GM10248 (cell line): ENCODE data around the gene ANKRD55.

ENCODE experiments used
- CTCF ChIA-PET: fragments of 300-600 bp; sonication (Branson Sonifier 250); formaldehyde crosslinking; extraction: SDS; loops from one replicate; lab custom pipeline; 2021; ENCODE audit warnings: antibody characterized with exemption; lab: Yijun Ruan, JAX
- POLR2A ChIA-PET: fragments of 350-650 bp; sonication (Branson Sonifier 250); formaldehyde crosslinking; extraction: SDS; loops from one replicate; lab custom pipeline; 2020; ENCODE audit warnings: antibody characterized with exemption; lab: Yijun Ruan, JAX
- DNase-seq: peaks from one replicate; pipeline ENCODE4 v3.0.0; 2012; ENCODE audit errors: extremely low spot score
- CTCF ChIP-seq: IDR thresholded peaks from 2 replicates; pipeline ENCODE4 v1.5.1; 2012; ENCODE audit warnings: mild to moderate bottlenecking, low read depth; ENCODE audit errors: extremely low read depth, missing control alignments, control extremely low read depth

Gene ANKRD55

GRCh38 chr5:56060276-56061110 lies 172.6 kb downstream of the ANKRD55 start:
- TF ChIP-seq CTCF: no peak
- no peak for DNase-seq
- ChIA-PET POLR2A (no interaction called here), CTCF (no interaction called here)

GRCh38 chr5:56059854-56060253 lies 173.3 kb downstream of the ANKRD55 start:
- CTCF ChIA-PET: no interaction called here
- no peak for TF ChIP-seq CTCF
- DNase-seq: no peak
- POLR2A ChIA-PET: no interaction called here

GRCh38 chr5:56056875-56057274 lies 176.3 kb downstream of the ANKRD55 start:
- ChIA-PET POLR2A (no interaction called here), CTCF (interaction anchor here (0.9 to 2.2 kb wide), 2 partner anchors 13 to 29 kb away, joined by 3 to 4 read pairs; no protein-coding TSS in a partner anchor)
- no peak for TF ChIP-seq CTCF
- DNase-seq: no peak

GRCh38 chr5:56055859-56056258 lies 177.3 kb downstream of the ANKRD55 start:
- no peak for TF ChIP-seq CTCF
- ChIA-PET CTCF (interaction anchor here (2.2 kb wide), 1 partner anchor 14 kb away, joined by 4 read pairs; no protein-coding TSS in a partner anchor), POLR2A (no interaction called here)
- no peak for DNase-seq

DNA sequence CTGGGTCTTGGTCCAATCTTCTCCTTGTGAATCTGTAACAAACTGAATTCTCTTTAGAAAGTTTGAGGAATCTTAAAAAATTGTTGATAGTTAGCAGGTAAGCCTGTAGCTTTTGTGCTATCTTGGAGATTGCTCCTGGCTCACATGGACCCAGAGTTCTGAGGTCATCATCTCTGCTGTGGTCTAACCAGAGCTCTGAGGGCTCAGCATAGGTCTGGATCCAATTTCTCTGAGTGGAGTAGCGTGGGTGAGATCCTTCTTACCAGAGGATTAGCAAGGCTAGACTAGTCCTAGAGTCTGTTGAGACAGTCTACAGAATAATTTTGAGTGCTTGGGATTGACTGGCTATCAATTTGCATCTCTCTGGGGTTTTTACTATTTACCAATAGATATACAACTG lies 177.8 kb downstream of the ANKRD55 start:
- ChIA-PET POLR2A (no interaction called here), CTCF (no interaction called here)
- no peak for TF ChIP-seq CTCF
- DNase-seq: no peak

GRCh38 chr5:56054666-56055065 lies 178.5 kb downstream of the ANKRD55 start:
- TF ChIP-seq CTCF: no peak
- no peak for DNase-seq
- POLR2A ChIA-PET: no interaction called here
- CTCF ChIA-PET: no interaction called here

DNA sequence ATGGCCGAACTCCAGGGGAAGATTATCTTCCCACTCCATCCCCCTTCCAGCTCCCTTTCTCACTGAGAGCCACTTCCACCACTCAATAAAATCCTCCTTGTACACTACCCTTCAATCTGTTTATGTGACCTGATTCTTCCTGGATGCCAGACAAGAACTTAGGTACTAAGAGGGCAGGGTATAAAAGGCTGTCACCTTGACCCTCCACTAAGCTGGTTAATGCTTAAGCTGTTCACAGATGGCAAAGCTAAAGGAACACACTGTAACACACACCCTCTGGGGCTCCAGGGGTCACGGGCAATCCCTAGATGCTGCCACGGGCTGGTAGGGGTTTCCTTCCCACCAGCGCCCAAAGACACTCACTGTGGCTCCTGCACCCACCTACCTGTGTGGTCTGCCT lies 179.8 kb downstream of the ANKRD55 start:
- POLR2A ChIA-PET: no interaction called here
- CTCF ChIA-PET: no interaction called here
- no peak for DNase-seq
- TF ChIP-seq CTCF: no peak
